AG04449 (cell line): ENCODE results near the gene SMIM28.
A peak's percentile ranks its signal among the peaks of the same experiment; 100 is the strongest.

Experiments
- CTCF ChIA-PET: fragments of 350-600 bp; formaldehyde crosslinking; extraction: SDS; loops from one replicate; lab custom pipeline; 2021; ENCODE audit warnings: antibody characterized with exemption; lab: Yijun Ruan, JAX
- POLR2A ChIA-PET: fragments of 400-600, 350-600 bp; formaldehyde crosslinking; extraction: SDS; loops from one replicate; lab custom pipeline; 2020; ENCODE audit warnings: antibody characterized with exemption, inconsistent platforms; lab: Yijun Ruan, JAX
- DNase-seq: peaks from one replicate; pipeline ENCODE4 v3.0.0-alpha.2; 2010; ENCODE audit warnings: low read depth, low spot score
- H3K4me3 ChIP-seq: 2 replicates; pipeline ENCODE4 v1.5.1; 2011; ENCODE audit warnings: low read depth, mild to moderate bottlenecking, control low read depth, low read length
- CTCF ChIP-seq: IDR thresholded peaks from one replicate; pipeline ENCODE4 v1.5.1; 2011; ENCODE audit warnings: mild to moderate bottlenecking, moderate library complexity, low read length, control low read depth, inconsistent platforms; ENCODE audit not compliant: insufficient read depth; ENCODE audit errors: missing control alignments

SMIM28 gene

GRCh38 chr6:138401960-138402837, 24.5 kb downstream of the SMIM28 start:
- ChIA-PET POLR2A (no interaction called here), CTCF (interaction anchor here (1.3 to 3.3 kb wide), 3 partner anchors 52 to 287 kb away, joined by 3 to 17 read pairs (median 3); no protein-coding TSS in a partner anchor)
- TF ChIP-seq CTCF, result no peak
- H3K4me3 ChIP-seq, result no peak overlapping the region
- no peak for DNase-seq

- POLR2A ChIA-PET, result no interaction called here
- no peak for TF ChIP-seq CTCF
- H3K4me3 ChIP-seq, result no peak overlapping the region; the same call in 1 of the 2 replicates
- DNase-seq, result no peak
- CTCF ChIA-PET, result interaction anchor here (1.4 to 3.3 kb wide), 3 partner anchors 51 to 287 kb away, joined by 3 to 17 read pairs (median 4); no protein-coding TSS in a partner anchor
These were observed 25.1 kb downstream of the SMIM28 start for GRCh38 chr6:138402838-138403187.

- H3K4me3 ChIP-seq, result peak overlapping the region; percentile 67
- no peak for DNase-seq
- ChIA-PET POLR2A (no interaction called here), CTCF (interaction anchor here (0.6 to 3.3 kb wide), 7 partner anchors 11 to 288 kb away, joined by 3 to 17 read pairs (median 4); no protein-coding TSS in a partner anchor)
- TF ChIP-seq CTCF, result peak; percentile 37
These were observed 25.7 kb downstream of the SMIM28 start for GRCh38 chr6:138403324-138403800.

GRCh38 chr6:138403801-138404665, 26.3 kb downstream of the SMIM28 start, which contains the start of gene HEBP2:
Gene HEBP2, plus strand, starts transcription at chr6:138404223. Its CDS starts 273 bp downstream, at chr6:138404496.
- CTCF ChIA-PET, result interaction anchor here (0.6 to 3.3 kb wide), 14 partner anchors 11 to 403 kb away, joined by 3 to 17 read pairs (median 3); no protein-coding TSS in a partner anchor
- DNase-seq, result no peak
- H3K4me3 ChIP-seq, result peak within 1 kb of the TSS; percentile 67
- peak; percentile 56 for TF ChIP-seq CTCF
- POLR2A ChIA-PET, result no interaction called here

GRCh38 chr6:138404666-138405337, 27.1 kb downstream of the SMIM28 start:
- DNase-seq, result no peak
- CTCF ChIA-PET, result interaction anchor here (0.6 to 3.3 kb wide), 13 partner anchors 10 to 404 kb away, joined by 3 to 17 read pairs (median 3); no protein-coding TSS in a partner anchor
- peak overlapping the region; percentile 67 for H3K4me3 ChIP-seq
- no peak for TF ChIP-seq CTCF
- POLR2A ChIA-PET, result no interaction called here
